IPS DF 19.7 (cell line): Measurements from ENCODE around the gene NNT.
"Not testable (repeated sequence)": the region's sequence is repeated elsewhere in the genome, so short reads cannot be mapped to it uniquely, and the experiment has no call there.

Experiments used
- DNase-seq: peaks from one replicate; pipeline ENCODE4 v3.0.0-alpha.2; 2013; ENCODE audit warnings: low read depth, low spot score

NNT gene

DNA sequence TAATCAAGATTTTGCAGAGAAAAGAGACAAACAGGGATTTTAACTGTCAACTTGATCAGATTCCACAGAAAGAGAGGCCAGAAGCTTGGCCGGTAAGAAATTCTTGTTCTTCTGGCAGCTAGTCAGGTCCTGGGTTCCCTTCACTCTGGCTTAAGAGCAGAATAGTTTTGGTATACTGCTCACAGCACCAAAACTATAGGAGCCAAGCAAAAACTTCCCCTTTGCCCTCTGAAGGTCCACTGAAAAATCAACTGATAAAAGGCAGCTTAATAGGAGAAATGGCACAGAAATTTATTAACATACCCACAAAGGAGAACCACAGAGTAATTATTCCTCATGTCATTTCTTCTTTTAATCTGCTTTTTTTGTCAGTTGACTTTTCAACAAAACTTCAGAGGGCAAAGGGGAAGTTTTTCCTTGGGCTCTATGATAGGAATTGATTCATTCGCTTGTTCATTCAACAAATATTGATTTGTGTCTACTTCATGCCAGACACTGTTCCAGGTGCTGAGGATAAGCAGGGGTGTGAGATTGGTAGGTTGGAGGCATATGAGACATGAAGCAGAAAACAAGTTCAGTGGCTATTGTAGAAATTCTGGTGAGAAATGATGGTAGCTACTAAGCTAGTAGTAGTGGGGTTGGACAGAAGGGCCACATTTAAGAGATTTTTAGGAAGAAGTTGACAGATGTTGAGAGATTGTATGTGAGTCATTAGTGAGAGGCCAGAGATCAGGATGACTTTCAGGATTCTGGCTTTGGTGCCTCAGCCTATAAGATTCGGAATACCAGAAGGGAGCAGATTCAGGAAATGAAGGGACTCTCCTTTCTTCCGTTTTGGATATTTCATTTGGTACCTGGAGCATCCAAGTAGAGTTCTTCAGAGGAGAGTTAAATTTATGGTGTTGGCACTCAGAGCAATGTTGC lies 20.6 kb upstream of the NNT start:
- no peak for DNase-seq

DNA sequence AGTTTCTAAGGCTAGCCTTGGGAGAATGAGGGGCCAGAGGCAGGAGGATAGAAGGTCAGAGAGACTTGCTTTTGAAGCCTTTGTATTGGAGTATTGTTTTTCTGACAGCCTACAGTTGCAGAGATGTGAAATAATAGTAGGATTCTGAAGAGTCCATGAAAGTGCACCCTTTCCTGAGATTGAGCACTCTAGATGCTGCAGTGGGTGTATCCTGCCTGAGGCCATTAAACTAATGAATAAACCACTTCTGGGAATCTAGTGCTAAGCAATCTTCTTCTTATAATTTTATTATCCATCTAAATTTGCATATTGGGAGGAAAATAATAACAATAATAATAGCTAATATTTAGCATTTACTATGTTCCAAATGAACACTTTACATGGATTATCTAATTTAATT lies 19.3 kb upstream of the NNT start:
- no peak for DNase-seq

DNA sequence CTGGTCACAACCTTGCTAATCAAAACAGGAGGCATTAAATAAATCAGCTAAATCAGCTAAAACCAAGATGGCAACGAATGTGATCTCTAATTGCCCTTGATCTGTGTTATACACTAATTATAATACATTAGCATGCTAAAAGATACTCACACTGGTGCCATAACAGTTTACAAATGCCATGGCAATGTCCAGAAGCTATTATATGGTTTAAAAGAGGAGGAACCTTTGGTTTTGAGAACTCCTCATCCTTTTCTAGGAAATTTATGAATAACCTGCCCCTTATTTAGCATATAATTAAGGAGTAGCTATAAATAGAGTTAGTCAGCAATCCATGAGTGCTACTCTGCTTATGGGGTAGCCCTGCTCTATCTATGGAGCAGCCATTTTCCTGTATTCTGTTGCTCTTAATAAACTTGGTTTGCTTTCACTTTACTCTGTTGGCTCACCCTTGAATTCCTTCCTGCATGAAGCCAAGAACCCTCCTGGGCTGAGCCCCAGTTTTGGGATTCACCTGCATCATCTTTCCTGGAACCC lies 18.7 kb upstream of the NNT start:
- no peak for DNase-seq

DNA sequence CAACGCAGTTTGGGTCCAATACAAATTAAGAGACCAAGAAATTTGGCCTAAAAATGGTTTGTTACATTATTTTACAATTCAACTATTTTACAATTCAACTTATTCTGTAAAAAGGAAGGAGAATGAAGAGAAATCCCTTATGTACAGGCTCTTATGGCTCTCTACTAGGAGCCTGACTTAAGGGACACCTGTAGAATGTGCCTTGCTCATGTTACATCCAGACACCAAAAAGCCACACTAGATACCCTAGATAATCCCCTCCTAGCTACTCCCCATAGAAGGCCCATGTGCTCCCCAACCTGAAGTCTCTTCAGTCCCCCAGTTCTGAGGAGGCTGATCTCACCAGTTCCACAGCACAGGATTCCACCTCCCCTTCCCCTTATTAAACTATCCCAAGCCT lies 14.1 kb upstream of the NNT start:
- no peak for DNase-seq

DNA sequence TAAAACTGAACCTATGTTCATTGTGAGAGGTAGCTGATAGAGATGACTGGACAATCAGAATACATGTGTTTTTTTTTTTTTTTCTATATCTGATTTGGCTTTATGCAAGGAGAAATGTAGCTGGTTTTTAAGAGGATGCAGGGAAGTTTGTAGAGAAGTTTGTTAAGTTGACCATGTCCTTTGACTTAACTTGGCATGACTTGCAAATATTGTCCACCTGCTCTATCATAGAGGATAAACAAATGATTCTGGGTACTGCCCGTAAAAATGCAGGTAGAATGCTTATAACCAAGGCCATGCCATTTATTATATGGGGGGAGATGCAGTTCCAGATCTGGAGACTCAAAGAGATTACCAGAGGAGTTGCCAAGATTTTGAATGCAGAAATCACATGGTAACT lies 13.7 kb upstream of the NNT start:
- no peak for DNase-seq

DNA sequence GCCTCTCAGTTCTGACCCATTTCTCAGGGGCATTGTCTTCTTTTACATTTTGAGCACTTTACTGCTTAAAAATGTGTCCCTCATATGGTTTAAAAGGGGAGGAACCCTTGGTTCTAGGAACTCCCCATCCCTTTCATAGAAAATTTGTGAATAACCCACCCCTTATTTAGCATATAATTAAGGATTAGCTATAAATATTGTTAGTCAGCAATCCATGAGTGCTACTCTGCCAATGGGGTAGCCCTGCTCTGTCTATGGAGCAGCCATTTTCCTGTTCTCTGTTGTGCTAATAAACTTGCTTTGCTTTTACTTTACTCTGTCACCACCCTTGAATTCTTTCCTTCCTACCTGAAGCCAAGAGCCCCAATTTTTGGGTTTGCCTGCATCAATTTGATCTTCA lies 12.3 kb upstream of the NNT start:
- no peak for DNase-seq

DNA sequence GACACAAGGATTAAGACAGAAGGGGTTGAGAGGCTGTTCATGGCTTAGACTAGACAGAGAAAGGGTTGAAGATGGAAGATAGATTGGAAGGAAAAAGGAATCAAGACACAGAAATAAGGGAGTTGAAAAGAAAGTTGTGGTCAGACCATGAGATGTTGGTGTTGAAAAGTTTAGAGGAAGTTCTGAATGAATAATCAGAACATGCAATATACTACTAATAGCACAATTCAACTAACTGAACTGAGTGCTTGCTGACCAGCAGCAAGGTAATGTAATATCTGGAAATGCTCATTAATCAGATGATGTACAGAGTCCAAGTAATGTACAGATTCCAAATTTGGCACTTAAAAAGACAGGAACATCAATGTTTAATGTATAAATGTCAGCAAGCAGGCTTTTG lies 10.6 kb upstream of the NNT start:
- DNase-seq: no peak

DNA sequence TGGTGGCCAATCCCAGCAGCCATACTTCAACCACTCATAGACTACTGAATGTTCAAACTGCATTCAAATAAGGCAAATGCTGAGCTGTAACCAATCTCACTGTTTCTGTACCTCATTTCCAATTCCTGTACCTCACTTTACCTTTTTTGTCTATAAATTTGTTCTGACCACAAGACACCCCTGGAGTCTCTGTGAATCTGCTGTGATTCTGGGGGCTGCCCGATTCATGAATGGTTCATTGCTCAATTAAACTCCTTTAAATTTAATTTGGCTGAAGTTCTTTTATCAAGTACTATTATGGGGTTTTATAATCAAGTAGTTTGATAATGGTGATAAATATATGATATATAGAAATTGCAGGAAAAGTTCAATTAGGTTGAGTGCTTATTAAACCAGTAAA lies 4.1 kb upstream of the NNT start:
- not testable (repeated sequence) for DNase-seq

DNA sequence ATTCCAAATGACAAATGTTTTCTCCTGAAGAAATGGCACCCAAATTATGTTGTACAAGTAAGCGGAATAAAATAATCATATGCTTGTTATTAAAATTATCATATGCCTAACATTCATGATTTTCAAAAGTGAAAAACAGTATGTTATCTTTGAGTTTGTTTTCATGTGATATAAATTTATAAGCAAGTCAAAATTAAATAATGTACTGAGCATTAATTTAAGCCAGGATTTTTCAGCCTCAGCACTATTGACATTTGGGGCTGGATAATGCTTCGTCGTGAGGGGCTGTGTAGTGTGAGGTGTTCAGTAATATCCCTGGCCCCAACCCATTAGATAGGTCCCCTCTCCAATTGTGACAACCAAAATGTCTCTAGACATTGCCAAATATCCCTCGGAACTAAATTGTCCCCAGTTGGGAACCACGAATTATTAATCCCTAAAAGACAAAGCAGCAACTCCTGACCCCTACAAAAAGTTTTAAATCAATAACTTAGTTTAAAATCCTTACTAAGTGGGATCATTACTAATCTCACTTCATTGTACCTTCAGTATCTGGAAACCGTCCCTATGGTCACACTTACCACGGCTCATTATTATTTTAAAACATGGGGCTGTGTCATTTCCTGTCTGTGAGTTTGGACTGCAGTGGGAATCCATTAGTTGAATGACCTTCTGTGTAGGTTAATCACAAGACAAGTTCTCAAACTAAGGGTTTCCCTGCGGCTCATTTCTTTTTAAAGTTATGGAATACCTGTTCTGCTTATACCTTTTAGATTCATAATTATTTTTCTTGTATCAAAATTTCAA lies 1.3 kb upstream of the NNT start:
- no peak for DNase-seq

DNA sequence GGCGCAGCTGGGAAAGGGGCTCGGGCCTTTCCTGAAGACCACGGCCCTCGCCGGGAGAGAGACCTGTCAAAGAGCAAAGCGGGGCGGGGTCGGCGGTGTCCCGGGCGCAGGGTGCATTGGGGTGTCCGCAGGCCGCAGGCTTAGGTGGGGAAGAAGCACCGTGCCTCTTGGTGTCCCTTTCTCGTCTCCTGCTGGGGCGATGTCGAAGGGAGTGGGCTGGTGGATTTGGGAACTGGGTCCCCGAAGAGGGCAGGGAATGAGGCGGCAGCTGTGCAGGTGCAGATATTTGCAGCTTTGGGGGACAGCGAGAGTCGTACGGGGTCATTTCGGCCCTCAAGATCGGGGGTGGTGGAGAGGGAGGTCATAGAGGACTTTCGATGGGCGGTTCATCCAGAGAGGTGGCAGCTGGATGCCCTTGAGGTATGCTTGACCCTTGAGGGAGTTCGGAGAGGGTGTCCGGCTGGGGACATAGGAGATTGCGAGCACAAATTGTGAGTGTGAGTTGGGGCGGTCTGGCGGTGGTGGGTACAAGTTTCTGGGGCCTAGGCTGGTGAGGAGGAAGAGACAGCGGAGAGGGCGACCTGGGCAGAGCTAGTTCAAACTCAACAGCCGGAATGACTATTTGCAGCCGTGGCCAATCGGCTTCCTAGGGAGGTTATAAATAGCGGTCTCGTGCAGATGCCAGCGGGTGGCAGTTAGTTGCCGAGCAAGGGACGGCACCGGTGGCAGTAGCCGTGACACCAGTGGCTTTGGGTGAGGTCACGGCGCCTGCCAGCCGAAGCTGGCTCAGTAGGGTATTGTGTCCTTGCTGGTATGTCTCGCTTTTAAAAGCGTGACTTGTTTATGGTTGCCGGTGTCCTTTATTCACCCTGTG lies 601 bp downstream of the NNT start:
- no peak for DNase-seq

DNA sequence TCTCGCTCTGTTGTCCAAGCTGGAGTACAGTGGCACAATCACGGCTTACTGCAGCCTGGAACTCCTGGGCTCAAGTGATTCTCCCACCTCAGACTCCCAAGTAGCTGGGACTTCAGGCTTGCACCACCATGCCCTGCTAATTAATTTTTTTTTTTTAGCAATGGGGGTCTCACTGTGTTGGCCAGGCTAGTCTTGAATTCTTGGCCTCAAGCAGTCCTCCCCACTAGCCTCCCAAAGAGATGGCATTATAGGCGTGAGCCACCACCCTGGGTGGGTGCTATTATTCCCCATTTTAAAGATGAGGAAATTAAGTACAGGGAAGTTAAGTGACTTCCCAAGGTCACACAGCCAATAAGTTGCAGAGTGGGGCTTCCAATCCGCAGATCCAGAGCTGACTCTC lies 1.7 kb downstream of the NNT start:
- no peak for DNase-seq

DNA sequence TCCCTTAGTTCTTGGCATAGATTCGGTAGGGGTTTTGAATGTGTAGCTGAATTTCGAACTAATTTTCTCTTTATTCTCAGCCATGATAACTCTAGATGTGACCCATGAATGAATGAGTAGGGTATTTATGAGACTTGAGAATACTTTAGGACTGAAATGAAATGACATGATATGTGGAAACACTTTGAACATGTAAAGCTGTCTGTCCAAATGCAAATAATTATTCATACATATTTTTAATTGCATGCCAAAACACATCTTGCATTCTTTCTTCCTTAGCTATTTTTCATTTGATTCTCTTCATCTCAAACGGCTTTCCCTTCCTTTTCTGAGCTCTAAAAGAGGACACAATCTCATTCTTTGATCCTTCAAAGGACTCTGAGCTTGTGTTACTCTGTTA lies 3.4 kb downstream of the NNT start:
- no peak for DNase-seq

DNA sequence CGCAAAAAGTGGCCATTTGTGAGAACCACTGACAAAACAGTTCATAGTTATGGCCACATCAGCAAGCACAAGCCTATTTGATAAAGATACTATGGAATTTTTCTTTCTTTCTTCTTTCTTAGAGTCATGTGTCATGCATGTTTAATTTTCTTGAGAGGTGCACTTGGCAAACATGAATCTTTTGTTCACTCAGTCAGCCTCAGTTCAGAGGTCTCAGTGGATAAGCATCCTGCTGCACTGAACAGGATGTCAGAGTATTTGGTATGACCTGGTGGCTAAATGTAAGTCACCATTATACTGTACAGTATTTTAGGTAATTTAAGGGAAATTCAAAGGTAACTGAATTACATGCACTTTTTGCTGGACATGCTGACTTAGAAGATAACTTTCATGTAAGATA lies 5.4 kb downstream of the NNT start:
- no peak for DNase-seq

DNA sequence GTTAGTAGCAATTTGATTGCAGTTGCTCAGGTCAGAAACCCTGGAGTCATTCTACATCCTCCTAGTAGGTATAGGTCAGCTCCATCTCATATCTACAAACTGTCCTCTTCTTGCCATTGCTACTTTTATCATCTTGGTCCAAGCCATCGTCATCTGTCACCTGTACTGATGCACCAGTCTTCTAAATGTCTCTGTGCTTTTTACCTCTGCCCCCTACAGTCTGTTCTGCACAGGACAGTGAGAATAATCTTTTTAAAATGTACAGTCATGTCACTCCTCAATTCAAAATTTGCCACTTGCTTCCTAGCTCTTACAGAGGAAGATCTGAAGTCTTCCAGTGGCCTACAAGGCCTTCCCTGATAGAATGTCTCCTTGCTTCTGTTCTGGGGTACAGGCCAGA lies 6.8 kb downstream of the NNT start:
- no peak for DNase-seq

DNA sequence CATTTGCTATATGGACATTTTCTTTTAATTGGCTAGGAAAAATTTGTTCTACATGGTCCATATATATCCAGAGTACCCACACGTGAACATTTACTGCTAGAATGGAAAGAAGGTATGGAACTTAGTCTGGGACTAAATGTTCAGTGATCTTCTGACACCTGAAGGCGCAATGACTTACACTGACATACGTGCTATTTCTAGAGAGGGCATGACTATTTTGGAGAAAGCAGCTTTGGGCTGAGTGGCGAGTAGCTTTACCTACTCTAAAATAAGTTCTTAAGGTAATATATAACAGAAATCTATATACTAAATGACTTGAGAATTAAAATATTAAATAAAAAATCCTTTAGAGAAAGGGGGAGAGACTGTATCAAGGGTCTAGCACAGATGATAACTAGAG lies 10.4 kb downstream of the NNT start:
- DNase-seq: no peak

DNA sequence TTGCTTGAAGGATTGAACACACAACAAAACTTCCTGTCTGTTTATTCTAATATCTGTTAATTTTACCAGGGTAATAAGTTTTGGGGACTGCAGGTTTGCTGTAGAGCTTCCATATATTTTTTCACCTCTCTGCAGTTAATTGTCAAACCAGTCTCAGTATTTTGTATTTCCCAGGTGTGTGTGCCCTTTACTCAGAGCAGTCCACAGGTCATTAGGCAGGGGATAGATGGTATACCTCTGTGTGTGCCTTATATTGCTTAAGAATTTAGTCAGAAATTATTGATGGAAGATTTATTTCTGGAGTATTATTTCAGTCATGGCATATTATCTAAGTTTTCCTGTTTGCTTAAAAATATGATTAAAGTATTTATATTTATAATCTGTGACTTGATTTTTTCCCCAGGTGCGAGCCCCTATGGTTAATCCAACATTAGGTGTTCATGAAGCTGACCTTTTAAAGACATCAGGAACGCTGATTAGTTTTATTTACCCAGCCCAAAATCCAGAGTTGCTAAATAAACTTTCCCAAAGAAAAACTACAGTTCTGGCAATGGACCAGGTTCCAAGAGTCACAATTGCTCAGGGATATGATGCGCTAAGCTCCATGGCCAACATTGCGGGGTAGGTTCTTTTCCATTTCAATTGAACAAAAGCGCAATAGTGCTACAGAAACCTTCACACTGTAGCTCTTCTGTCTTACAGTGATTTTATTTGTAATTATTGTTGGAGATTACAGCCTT lies 12.6 kb downstream of the NNT start:
- DNase-seq: no peak

DNA sequence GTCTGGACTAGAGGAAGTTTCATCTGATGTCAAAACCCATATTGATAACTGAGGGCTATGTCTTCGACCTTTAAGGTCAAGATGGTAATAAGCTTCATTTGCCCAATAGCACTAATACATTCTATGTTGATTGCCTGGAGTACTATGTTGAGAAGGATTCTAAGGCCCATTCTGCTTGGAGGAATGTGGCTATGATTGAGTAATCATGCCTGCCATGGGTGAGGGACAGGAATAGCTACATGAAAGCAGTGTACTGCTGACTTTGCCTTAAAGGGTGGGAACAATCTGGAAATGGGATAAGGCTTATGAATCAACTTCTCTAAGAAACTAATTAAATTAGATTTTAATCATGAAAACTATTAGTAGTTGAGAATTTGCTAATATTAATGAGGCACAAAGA lies 13.6 kb downstream of the NNT start:
- no peak for DNase-seq

DNA sequence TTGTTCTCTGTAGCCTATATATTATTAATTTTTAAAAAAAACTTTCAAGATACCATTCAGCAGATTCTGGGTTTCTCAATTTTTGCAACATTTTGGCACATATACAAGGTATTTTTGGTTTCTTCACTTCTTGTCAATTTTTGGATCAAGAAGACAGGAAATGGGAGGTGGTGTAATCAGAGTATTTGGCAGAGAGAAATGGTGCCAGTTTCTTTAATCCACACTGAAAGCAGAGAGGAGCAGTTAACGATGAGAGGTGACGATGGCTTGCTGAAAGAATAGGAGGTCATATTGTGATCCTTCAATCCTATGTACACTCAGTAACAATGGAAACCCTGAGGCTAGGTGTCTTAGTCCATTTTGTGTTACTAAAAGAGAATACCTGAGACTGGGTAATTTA lies 16.4 kb downstream of the NNT start:
- no peak for DNase-seq

DNA sequence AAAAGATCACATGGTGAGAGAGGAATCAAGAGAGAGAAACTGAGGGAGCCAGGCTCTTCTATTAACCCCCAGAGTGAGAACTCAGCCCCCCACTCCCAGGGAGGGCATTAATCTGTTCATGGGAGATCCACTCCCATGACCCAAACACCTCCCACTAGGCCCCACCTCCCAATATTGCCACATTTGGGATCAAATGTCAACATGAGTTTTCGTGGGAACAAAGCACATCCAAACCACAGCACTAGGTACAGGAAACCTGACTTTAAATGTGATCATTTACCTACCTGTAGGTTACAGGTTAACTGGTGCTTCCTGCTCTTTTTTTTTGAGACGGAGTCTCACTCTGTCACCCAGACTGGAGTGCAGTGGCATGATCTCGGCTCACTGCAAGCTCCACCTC lies 16.9 kb downstream of the NNT start:
- DNase-seq: no peak

DNA sequence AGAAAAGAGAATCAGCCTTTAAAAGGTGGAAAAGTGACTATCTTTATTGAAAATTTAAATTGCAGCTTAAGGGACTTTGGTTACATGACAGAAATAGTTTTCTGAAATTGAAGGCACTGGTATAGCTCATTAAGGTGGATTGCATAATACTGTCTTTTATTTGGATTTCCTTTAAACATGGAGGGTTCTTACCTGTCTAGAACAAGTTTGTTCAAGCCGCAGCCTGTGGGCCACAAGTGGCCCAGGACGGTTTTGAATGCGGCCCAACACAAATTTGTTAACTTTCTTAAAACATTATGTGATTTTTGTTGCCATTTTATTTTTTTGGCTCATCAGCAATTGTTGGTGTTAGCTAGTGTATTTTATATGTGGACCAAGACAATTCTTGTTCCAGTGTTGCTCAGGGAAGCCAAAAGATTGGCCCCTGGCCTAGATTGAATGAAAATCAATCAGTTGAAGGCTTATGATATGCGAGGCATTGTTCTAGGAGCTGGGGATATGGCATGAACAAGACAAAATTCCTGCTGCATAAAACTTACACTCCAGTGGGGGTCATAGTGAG lies 18.0 kb downstream of the NNT start:
- no peak for DNase-seq

DNA sequence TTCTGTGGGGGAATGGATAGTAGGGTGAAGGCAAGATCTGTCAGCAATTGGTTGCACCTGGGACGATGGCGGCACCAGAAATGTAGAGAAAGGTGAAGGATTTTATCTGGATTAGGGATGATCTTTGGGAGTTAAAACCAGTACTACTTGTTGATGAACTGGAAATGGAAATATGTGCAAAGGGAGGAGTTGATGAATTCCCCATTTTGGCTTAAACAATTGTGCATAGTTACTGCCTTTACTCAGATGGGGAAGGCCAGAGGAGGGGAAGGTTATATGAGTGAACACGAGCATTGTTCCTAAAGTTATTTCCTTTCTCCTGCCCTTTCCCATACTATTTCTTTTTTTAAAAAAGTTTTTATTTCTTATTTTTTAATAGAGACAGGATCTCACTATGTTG lies 19.1 kb downstream of the NNT start:
- no peak for DNase-seq
